Central memory CD8-positive, alpha-beta T cell (primary cell): ENCODE measurements around the gene RAPGEF2.
"Not testable (repeated sequence)": the region's sequence is repeated elsewhere in the genome, so short reads cannot be mapped to it uniquely, and the experiment has no call there.

Experiments
- ATAC-seq: fragments of 150-1000 bp; cut with Tn5 transposase; replicated peaks from 2 replicates; pipeline ENCODE4 v1.10.0; 2022; ENCODE audit warnings: mild to moderate bottlenecking, moderate FRiP score, moderate number of reproducible peaks; ENCODE audit not compliant: poor library complexity, severe bottlenecking; ENCODE audit errors: extremely low read depth
- DNase-seq, 2 donors: peaks; one replicate each; pipeline ENCODE4 v3.0.0; 2021; ENCODE audit warnings: low spot score in 2 of 2
- H3K27ac Mint-ChIP-seq: one replicate; pipeline ENCODE4 v1.8.0; 2022; ENCODE audit warnings: low read depth, mild to moderate bottlenecking, moderate library complexity, mixed read lengths
- H3K27me3 Mint-ChIP-seq: one replicate; pipeline ENCODE4 v1.8.0; 2022; ENCODE audit warnings: mixed read lengths
- H3K36me3 Mint-ChIP-seq: one replicate; pipeline ENCODE4 v1.8.0; 2022; ENCODE audit warnings: mild to moderate bottlenecking, moderate library complexity, mixed read lengths; ENCODE audit not compliant: insufficient read depth
- H3K4me1 Mint-ChIP-seq: one replicate; pipeline ENCODE4 v1.8.0; 2022; ENCODE audit warnings: mixed read lengths
- H3K4me3 Mint-ChIP-seq: one replicate; pipeline ENCODE4 v1.8.0; 2022; ENCODE audit warnings: mild to moderate bottlenecking, moderate library complexity, mixed read lengths
- H3K9me3 Mint-ChIP-seq: one replicate; pipeline ENCODE4 v1.8.0; 2022; ENCODE audit warnings: mixed read lengths

The RAPGEF2 gene

GRCh38 chr4:159291176-159291575 lies 188.3 kb downstream of the RAPGEF2 start:
- no peak overlapping the region for H3K27ac Mint-ChIP-seq
- DNase-seq (no peak), ATAC-seq (no peak)
- peaks cover 7% of the 10 kb centered on the region for H3K4me1 Mint-ChIP-seq
- H3K27me3 Mint-ChIP-seq: no peaks in the 10 kb centered on the region
- H3K36me3 Mint-ChIP-seq: peaks cover 2% of the 10 kb centered on the region
- H3K4me3 Mint-ChIP-seq: no peak overlapping the region
- no peaks in the 10 kb centered on the region for H3K9me3 Mint-ChIP-seq

DNA sequence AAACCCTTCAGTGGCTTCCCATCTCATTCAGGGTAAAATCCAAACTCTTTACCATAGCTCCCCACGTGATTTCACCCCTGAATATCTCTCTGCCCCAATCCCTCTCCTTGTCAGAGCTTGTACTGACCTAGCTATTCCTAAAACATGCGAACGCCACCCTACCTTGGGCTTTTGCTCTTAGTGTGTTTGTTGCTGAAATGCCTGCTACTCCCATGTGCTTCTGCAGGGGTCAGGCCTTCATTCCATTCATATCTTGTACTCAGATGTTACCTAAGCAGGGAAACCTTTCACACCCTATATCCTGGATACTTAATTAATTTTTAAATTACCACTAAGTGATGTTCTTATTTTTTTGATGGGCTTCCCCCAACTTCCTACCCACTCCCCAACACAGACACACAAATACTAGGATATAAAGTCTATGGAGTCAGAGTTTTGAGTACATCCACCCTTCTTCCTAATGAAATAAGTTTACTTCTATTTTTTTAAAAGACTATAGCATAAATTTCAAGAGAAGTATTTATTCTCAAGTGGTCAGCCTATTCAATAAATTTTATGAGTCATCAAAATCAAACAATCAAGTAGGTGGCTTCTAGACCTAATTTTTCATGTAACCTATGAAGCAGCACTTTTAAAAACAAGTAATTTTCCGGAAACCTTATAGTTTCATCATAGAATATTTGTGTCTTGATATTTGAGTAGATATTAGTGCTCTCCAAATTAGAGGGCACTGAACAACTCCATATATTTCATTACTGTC lies 189.4 kb downstream of the RAPGEF2 start:
- H3K4me3 Mint-ChIP-seq: no peak overlapping the region
- peaks cover 2% of the 10 kb centered on the region for H3K36me3 Mint-ChIP-seq
- H3K27me3 Mint-ChIP-seq: no peaks in the 10 kb centered on the region
- H3K9me3 Mint-ChIP-seq: no peaks in the 10 kb centered on the region
- peaks cover 7% of the 10 kb centered on the region for H3K4me1 Mint-ChIP-seq
- ATAC-seq (no peak), DNase-seq (no peak)
- H3K27ac Mint-ChIP-seq: no peak overlapping the region

- Mint-ChIP-seq H3K27ac (no peak overlapping the region), H3K27me3 (no peaks in the 10 kb centered on the region), H3K36me3 (no peaks in the 10 kb centered on the region), H3K4me3 (no peak overlapping the region), H3K4me1 (peaks cover 8% of the 10 kb centered on the region), H3K9me3 (no peaks in the 10 kb centered on the region)
- DNase-seq: no peak
- no peak for ATAC-seq
Measured at GRCh38 chr4:159293811-159294515, 191.1 kb downstream of the RAPGEF2 start.

DNA sequence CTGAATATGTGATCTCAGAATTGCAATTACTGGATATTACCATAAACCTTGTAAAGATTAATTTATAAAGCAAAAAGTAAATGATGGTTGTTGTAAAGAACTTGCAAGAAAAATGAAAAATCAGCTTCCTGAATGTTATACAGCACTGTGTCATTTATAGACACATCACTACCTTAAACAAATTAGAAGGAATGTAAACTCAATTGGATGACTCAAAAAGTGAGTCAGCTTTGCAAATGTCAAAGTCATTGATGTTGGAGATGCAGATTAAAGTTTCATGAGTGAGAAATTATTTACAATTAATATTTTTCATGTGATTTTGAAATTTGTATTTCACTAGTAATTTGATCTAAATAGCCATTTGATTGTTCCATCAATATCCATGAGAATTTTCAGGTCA lies 193.2 kb downstream of the RAPGEF2 start:
- H3K36me3 Mint-ChIP-seq: no peaks in the 10 kb centered on the region
- H3K4me1 Mint-ChIP-seq: peaks cover 6% of the 10 kb centered on the region
- H3K27ac Mint-ChIP-seq: no peak overlapping the region
- no peak overlapping the region for H3K4me3 Mint-ChIP-seq
- no peaks in the 10 kb centered on the region for H3K27me3 Mint-ChIP-seq
- no peak for ATAC-seq
- H3K9me3 Mint-ChIP-seq: no peaks in the 10 kb centered on the region
- DNase-seq: no peak

DNA sequence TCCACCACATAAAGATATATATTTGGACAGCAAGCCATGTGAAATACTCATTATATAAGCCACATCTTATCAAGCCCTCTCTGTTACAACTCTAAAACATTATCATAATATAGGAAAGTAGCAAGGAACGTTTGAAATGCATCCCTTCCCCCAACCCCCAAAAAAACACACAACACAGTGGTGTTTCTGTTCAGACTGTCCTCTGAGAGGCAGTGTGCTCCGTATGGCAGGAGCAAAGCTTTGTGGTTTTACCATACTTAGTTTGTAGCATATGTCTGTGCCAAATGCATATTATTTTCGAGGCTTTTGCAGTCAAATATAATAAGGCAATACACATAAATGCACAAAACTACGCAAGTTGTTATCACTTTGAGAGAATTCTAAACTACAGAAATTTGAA lies 194.2 kb downstream of the RAPGEF2 start:
- peaks cover 6% of the 10 kb centered on the region for H3K4me1 Mint-ChIP-seq
- H3K36me3 Mint-ChIP-seq: no peaks in the 10 kb centered on the region
- H3K9me3 Mint-ChIP-seq: no peaks in the 10 kb centered on the region
- DNase-seq: no peak
- no peak overlapping the region for H3K27ac Mint-ChIP-seq
- H3K4me3 Mint-ChIP-seq: no peak overlapping the region
- no peak for ATAC-seq
- no peaks in the 10 kb centered on the region for H3K27me3 Mint-ChIP-seq

- ATAC-seq (no peak), DNase-seq (no peak)
- Mint-ChIP-seq H3K27me3 (no peaks in the 10 kb centered on the region), H3K36me3 (no peaks in the 10 kb centered on the region), H3K9me3 (no peaks in the 10 kb centered on the region), H3K27ac (peak overlapping the region; percentile 16), H3K4me1 (peaks cover 6% of the 10 kb centered on the region), H3K4me3 (no peak overlapping the region)
Measured at GRCh38 chr4:159298502-159298901, 195.6 kb downstream of the RAPGEF2 start.

DNA sequence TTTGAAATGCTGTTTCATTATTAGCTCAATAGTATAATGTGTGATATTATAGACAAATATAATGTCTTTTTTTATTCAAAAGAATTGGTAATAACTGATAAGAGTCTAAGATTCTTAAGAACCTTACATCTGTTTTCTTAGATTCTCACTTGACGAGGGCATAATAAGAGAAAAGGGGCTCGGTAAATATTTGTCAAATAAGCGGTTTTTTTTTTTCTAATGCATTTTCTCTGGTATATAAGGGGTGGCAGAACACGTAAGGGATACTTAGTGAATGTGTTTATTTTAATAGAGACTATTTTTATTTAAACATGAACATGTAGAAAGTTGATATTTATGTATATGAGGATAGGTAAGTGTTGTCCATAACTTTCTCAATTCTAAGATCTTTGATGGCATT lies 200.6 kb downstream of the RAPGEF2 start:
- H3K4me3 Mint-ChIP-seq: no peak overlapping the region
- peaks cover 14% of the 10 kb centered on the region for H3K4me1 Mint-ChIP-seq
- peaks cover 4% of the 10 kb centered on the region for H3K36me3 Mint-ChIP-seq
- no peak overlapping the region for H3K27ac Mint-ChIP-seq
- DNase-seq: no peak
- H3K27me3 Mint-ChIP-seq: no peaks in the 10 kb centered on the region
- no peak for ATAC-seq
- H3K9me3 Mint-ChIP-seq: no peaks in the 10 kb centered on the region

- Mint-ChIP-seq H3K4me3 (no peak overlapping the region), H3K36me3 (peaks cover 4% of the 10 kb centered on the region), H3K27me3 (no peaks in the 10 kb centered on the region), H3K9me3 (no peaks in the 10 kb centered on the region), H3K27ac (no peak overlapping the region), H3K4me1 (peaks cover 16% of the 10 kb centered on the region)
- no peak for ATAC-seq
- DNase-seq: no peak
Measured at GRCh38 chr4:159305129-159305528, 202.2 kb downstream of the RAPGEF2 start.

GRCh38 chr4:159307929-159308328 lies 205.1 kb downstream of the RAPGEF2 start:
- no peak overlapping the region for H3K4me3 Mint-ChIP-seq
- H3K4me1 Mint-ChIP-seq: peaks cover 16% of the 10 kb centered on the region
- no peaks in the 10 kb centered on the region for H3K9me3 Mint-ChIP-seq
- DNase-seq (no peak), ATAC-seq (no peak)
- H3K27me3 Mint-ChIP-seq: no peaks in the 10 kb centered on the region
- peaks cover 4% of the 10 kb centered on the region for H3K36me3 Mint-ChIP-seq
- no peak overlapping the region for H3K27ac Mint-ChIP-seq

DNA sequence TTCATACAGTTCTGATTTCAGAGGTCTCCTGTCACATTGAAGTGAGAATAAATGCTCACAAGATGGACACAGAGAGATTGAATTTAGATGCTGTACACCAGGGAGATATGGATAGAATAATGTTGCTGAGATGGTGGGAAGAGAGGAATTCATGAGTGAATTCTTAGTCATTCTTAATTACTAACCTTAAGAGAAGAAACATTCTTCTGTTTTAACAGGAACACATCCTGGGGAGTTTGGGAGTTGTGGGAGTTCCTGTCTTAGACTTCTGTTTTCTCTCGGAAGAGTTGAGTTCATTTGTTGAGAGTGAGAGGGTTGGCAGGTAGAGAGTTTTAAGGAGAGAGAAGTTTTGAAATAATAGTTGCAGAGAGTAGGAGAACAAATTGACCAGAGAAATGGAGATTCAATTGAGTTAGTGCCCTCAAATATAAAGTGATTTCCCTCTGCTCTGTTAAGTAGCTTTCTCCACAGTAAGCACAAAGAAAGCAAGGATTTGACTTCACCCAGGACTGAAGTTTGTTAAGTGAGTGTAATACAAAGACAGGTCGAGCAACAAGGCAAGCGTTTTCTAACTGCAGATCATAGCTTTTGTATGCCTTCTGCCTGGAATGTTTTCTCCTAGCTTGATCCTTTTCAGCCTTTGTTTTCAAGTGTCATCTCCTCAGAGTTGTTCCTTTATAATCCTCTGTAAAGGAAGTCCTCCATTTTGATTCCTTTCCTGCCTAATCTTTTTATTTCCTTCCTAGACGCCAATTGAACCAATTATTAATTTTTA lies 205.9 kb downstream of the RAPGEF2 start:
- Mint-ChIP-seq H3K27me3 (no peaks in the 10 kb centered on the region), H3K4me1 (peaks cover 16% of the 10 kb centered on the region), H3K9me3 (no peaks in the 10 kb centered on the region), H3K36me3 (peaks cover 4% of the 10 kb centered on the region), H3K27ac (no peak overlapping the region), H3K4me3 (no peak overlapping the region)
- ATAC-seq: no peak
- no peak for DNase-seq

DNA sequence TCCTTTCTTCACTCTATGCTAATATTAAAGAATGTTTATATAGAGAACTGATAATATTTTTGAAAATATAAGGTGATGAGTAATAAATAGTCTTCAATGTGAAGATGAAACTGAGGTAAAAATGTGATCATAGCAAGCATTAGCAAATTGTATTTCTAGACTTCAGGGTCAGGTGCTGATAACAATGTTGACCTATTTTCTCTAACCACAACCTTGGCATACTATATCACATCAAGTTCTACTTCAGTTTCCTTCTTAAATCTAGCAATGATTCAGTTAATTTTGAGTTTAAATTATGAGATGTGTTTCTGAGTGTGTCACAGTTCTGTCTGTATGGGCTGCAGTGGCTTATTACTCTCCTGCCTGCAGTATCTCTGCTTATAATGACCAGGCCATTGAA lies 209.4 kb downstream of the RAPGEF2 start:
- Mint-ChIP-seq H3K4me3 (no peak overlapping the region), H3K27ac (no peak overlapping the region), H3K4me1 (peaks cover 5% of the 10 kb centered on the region), H3K27me3 (no peaks in the 10 kb centered on the region), H3K36me3 (peaks cover 4% of the 10 kb centered on the region), H3K9me3 (no peaks in the 10 kb centered on the region)
- no peak for ATAC-seq
- no peak for DNase-seq

DNA sequence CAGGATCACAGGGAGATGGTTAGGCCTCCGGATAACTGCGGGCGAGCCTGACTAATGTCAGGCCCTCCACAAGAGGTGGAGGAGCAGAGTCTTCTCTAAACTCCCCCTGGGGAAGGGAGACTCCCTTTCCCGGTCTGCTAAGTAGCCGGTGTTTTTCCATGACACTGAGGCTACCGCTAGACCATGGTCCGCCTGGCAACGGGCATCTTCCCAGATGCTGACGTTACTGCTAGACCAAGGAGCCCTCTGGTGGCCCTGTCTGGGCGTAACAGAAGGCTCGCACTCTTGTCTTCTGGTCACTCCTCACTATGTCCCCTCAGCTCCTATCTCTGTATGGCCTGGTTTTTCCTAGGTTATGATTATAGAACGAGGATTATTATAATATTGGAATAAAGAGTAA lies 213.0 kb downstream of the RAPGEF2 start:
- H3K4me1 Mint-ChIP-seq, H3K4me3 Mint-ChIP-seq, H3K27ac Mint-ChIP-seq, DNase-seq, ATAC-seq, H3K9me3 Mint-ChIP-seq, H3K27me3 Mint-ChIP-seq, H3K36me3 Mint-ChIP-seq: not testable (repeated sequence)

DNA sequence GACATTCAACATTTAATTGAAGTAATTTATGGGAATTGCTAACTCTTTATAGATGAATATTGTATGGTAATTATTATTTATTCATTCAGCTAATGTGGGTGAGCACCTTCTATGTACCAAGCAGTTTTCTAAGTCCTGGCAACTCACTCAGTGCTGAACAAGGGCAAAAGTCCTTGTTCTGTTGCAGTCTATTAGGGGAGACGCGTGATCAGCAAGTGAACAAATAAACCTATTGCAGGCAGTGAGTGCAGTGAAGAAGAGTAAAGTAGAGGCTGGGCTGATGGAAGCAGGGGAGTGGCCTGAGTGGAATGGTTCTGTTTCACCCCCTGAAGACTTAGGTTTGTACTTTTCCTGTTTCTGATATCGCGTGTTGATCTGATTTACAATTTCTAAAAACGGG lies 214.3 kb downstream of the RAPGEF2 start:
- H3K9me3 Mint-ChIP-seq: no peaks in the 10 kb centered on the region
- DNase-seq (no peak), ATAC-seq (no peak)
- H3K4me1 Mint-ChIP-seq: no peaks in the 10 kb centered on the region
- H3K36me3 Mint-ChIP-seq: peaks cover 8% of the 10 kb centered on the region
- no peak overlapping the region for H3K4me3 Mint-ChIP-seq
- no peaks in the 10 kb centered on the region for H3K27me3 Mint-ChIP-seq
- H3K27ac Mint-ChIP-seq: no peak overlapping the region
